Prostate gland (tissue), 2 donors: Measurements from ENCODE around the gene CHST15. TPM values are rescaled to one million over a fixed set of nuclear protein-coding genes. Genes with fewer than 3 reads are reported as not detected.

Experiments used
- DNase-seq: peaks from one replicate; pipeline ENCODE4 v3.0.0-alpha.2; 2019; ENCODE audit warnings: low spot score
- H3K27ac ChIP-seq, 2 donors: fragments of 200-600 bp; sonication (generic); 2 replicates each; pipeline ENCODE4 v1.5.1; 2017 to 2019
- H3K27me3 ChIP-seq: fragments of 200-600 bp; sonication (generic); replicated peaks from 2 replicates; pipeline ENCODE4 v1.5.1; 2019; ENCODE audit not compliant: insufficient read depth
- H3K36me3 ChIP-seq, 2 donors: fragments of 200-600 bp; sonication (generic); 1 replicate in 1 of 2; 2 replicates in 1 of 2; pipeline versions ENCODE4 v1.5.1 to v1.8.1; 2017 to 2019
- H3K4me1 ChIP-seq: fragments of 200-600 bp; sonication (generic); replicated peaks from 2 replicates; pipeline ENCODE4 v1.5.1; 2019
- H3K4me3 ChIP-seq, 2 donors: fragments of 200-600 bp; sonication (generic); 2 replicates each; pipeline ENCODE4 v1.5.1; 2017 to 2019
- H3K9me3 ChIP-seq: fragments of 200-600 bp; sonication (generic); 2 replicates; pipeline ENCODE4 v1.5.1; 2017
- POLR2A ChIP-seq: fragments of 450-650 bp; IDR thresholded peaks from one replicate; pipeline ENCODE4 v1.6.1; 2016; ENCODE audit warnings: antibody characterized with exemption, mild to moderate bottlenecking
- POLR2AphosphoS5 ChIP-seq: sonication (generic); formaldehyde crosslinking; IDR thresholded peaks from one replicate; pipeline ENCODE4 v1.6.1; 2017; ENCODE audit warnings: antibody characterized with exemption
- WGBS: methylation state at CpG from one replicate; pipeline ENCODE4 v1.1.5; 2018; 5-methylcytosine and 5-hydroxymethylcytosine counted together
- intact Hi-C: fragments of 100-400 bp; cut with DNase I; formaldehyde crosslinking; loops from one replicate; pipeline ENCODE4 v1.14.2; 2022
- total RNA-seq, 2 donors: library from RNA; depleted of rRNA; stranded (reverse); fragments of >200 nt; gene quantifications; one replicate each; pipeline ENCODE4 v1.1.0, GENCODE V29; 2016
- TF ChIP-seq, protein P1 (sequence below), 4 experiments: fragments of 200-600 bp in 2 of 4; fragments of 450-650 bp in 2 of 4; sonication (generic) in 2 of 4; IDR thresholded peaks; 1 replicate in 3 of 4; 2 replicates in 1 of 4; pipeline ENCODE4 v1.5.1; 2016 to 2019; ENCODE audit warnings: antibody characterized with exemption in 4 of 4, mild to moderate bottlenecking in 2 of 4, moderate library complexity in 2 of 4

CHST15 gene
- total RNA-seq, 2 donors from 2014 or later: 13.9 to 26.0 TPM

DNA sequence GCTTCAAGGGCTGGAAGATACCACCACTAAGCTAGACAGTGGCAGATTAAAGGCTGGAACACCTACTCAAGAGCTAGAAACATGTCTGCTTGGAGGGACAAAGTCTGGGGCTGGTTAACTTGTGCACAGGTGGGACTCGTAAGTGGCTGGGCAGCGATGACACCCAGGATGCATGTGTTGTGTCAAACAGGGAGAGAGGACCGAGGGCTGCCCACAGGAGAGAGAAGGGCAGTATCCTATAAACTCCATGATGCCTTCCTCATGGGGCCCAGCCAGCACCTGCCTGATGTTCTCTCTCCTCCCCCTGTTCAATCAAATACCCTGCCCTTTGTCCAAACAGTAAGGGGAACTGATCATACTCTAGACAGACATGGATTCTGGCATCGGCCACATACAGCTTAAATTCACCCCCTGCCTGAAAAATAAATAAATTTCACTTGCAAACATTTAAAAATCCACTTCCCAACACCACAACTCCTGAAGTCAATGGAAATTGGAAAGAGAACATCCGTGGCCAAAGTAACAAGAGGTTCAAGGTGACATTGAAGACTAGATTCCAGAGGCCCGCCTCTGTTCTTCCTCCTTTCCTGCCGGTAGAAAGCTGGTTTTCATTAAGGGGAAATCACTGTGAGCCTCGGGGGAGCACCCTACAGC lies 50.6 kb downstream of the CHST15 start:
- no peaks in the 10 kb centered on the region for H3K36me3 ChIP-seq
- TF ChIP-seq POLR2AphosphoS5 (no peak), POLR2A (no peak)
- TF ChIP-seq, protein P1, sequence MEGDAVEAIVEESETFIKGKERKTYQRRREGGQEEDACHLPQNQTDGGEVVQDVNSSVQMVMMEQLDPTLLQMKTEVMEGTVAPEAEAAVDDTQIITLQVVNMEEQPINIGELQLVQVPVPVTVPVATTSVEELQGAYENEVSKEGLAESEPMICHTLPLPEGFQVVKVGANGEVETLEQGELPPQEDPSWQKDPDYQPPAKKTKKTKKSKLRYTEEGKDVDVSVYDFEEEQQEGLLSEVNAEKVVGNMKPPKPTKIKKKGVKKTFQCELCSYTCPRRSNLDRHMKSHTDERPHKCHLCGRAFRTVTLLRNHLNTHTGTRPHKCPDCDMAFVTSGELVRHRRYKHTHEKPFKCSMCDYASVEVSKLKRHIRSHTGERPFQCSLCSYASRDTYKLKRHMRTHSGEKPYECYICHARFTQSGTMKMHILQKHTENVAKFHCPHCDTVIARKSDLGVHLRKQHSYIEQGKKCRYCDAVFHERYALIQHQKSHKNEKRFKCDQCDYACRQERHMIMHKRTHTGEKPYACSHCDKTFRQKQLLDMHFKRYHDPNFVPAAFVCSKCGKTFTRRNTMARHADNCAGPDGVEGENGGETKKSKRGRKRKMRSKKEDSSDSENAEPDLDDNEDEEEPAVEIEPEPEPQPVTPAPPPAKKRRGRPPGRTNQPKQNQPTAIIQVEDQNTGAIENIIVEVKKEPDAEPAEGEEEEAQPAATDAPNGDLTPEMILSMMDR (IDR thresholded peaks at IDR 0.05): no peak
- no peak overlapping the region for H3K4me3 ChIP-seq
- peak; percentile 36 for DNase-seq
- intact Hi-C loops: no loop called here
- H3K4me1 ChIP-seq: no peaks in the 10 kb centered on the region
- H3K9me3 ChIP-seq: no peaks in the 10 kb centered on the region
- 44% methylated on average over 8 of the region's 8 CpGs for WGBS
- H3K27ac ChIP-seq: no peak overlapping the region
- no peaks in the 10 kb centered on the region for H3K27me3 ChIP-seq

DNA sequence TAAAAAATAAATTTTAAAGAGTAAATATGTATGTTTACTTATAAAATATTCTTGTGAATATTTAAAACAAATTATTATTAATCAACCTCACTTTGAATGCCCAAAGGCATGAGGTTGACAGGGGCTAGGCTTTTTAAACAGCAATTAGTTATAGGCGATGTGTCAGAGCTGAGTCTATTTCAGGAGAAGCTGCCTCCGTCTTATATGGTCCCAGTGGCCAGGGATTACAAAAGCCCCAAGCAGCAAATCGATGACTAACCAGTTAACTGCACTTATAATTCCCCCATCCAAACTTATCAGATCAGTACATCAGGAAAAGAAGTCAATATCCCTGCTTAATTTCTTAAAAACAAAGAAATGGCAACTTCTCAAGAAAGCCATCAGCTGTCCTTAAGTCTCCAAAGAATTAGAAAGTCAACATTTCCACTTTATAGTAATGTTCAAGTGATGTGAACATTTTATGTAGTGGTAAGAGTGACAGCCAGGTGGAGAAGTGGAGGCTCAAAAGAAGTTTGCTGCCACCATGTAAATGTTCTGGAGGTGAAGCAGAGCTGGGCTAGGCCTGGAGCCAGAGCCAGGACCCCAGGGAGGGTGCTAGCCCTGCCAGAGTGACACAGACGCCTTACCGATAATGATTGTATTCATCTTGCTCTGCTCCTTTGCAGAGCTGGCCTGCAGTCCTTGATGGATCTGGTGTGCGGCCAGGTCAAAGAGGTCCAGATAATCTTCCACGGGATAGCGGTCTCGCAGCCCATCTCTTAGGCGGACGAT lies 51.5 kb downstream of the CHST15 start:
- H3K27me3 ChIP-seq: no peaks in the 10 kb centered on the region
- H3K36me3 ChIP-seq: no peaks in the 10 kb centered on the region
- intact Hi-C loops: no loop called here
- no peaks in the 10 kb centered on the region for H3K9me3 ChIP-seq
- 87% methylated on average over 11 of the region's 11 CpGs for WGBS
- no peak overlapping the region for H3K4me3 ChIP-seq
- TF ChIP-seq POLR2A: no peak
- H3K27ac ChIP-seq: no peak overlapping the region
- no peaks in the 10 kb centered on the region for H3K4me1 ChIP-seq
- no peak for DNase-seq

GRCh38 chr10:124040451-124041188 lies 52.8 kb downstream of the CHST15 start:
- H3K4me1 ChIP-seq: no peaks in the 10 kb centered on the region
- TF ChIP-seq POLR2A (no peak), POLR2AphosphoS5 (no peak)
- TF ChIP-seq, protein P1 (IDR thresholded peaks at IDR 0.05): no peak
- H3K27ac ChIP-seq: no peak overlapping the region
- no peaks in the 10 kb centered on the region for H3K36me3 ChIP-seq
- no peak overlapping the region for H3K4me3 ChIP-seq
- 80% methylated on average over 7 of the region's 7 CpGs for WGBS
- DNase-seq: no peak
- H3K27me3 ChIP-seq: no peaks in the 10 kb centered on the region
- H3K9me3 ChIP-seq: no peaks in the 10 kb centered on the region
- intact Hi-C loops: no loop called here

GRCh38 chr10:124039483-124040013 lies 53.9 kb downstream of the CHST15 start:
- Histone ChIP-seq H3K36me3 (no peaks in the 10 kb centered on the region), H3K27ac (no peak overlapping the region), H3K4me3 (no peak overlapping the region), H3K27me3 (no peaks in the 10 kb centered on the region), H3K4me1 (no peaks in the 10 kb centered on the region), H3K9me3 (no peaks in the 10 kb centered on the region)
- intact Hi-C loops: no loop called here
- DNase-seq: no peak
- 51% methylated on average over 11 of the region's 11 CpGs for WGBS
- TF ChIP-seq, protein P1 (IDR thresholded peaks at IDR 0.05): no peak
- no peak for TF ChIP-seq POLR2AphosphoS5
- no peak for TF ChIP-seq POLR2A

- Histone ChIP-seq H3K9me3 (no peaks in the 10 kb centered on the region), H3K27ac (no peak overlapping the region), H3K27me3 (no peaks in the 10 kb centered on the region), H3K36me3 (no peaks in the 10 kb centered on the region), H3K4me1 (no peaks in the 10 kb centered on the region), H3K4me3 (no peak overlapping the region)
- DNase-seq: no peak
- TF ChIP-seq, protein P1 (IDR thresholded peaks at IDR 0.05): no peak
- intact Hi-C loops: no loop called here
- WGBS: 81% methylated on average over 8 of the region's 8 CpGs
Observed at GRCh38 chr10:124037784-124038183, 55.6 kb downstream of the CHST15 start.
